Vagina (tissue), 2 donors: Measurements from ENCODE around the gene UCMA.

Experiments
- POLR2A ChIP-seq, 2 donors: fragments of 450-650 bp; IDR thresholded peaks; one replicate each; pipeline ENCODE4 v1.6.1; 2017; ENCODE audit warnings: antibody characterized with exemption in 2 of 2, mild to moderate bottlenecking in 2 of 2, moderate library complexity in 2 of 2
- POLR2AphosphoS5 ChIP-seq, 2 donors: sonication (generic); formaldehyde crosslinking; IDR thresholded peaks; one replicate each; pipeline ENCODE4 v1.9.0; 2017; ENCODE audit warnings: antibody characterized with exemption in 2 of 2, mild to moderate bottlenecking in 2 of 2, low read depth in 1 of 2; ENCODE audit not compliant: insufficient read depth in 1 of 2
- TF ChIP-seq, protein P1 (sequence below), 3 experiments: fragments of 450-650 bp in 2 of 3; fragments of 200-600 bp in 1 of 3; sonication (generic) in 1 of 3; IDR thresholded peaks; one replicate each; pipeline ENCODE4 v1.5.1; 2017 to 2019; ENCODE audit warnings: antibody characterized with exemption in 3 of 3, mild to moderate bottlenecking in 2 of 3, moderate library complexity in 2 of 3

DNA sequence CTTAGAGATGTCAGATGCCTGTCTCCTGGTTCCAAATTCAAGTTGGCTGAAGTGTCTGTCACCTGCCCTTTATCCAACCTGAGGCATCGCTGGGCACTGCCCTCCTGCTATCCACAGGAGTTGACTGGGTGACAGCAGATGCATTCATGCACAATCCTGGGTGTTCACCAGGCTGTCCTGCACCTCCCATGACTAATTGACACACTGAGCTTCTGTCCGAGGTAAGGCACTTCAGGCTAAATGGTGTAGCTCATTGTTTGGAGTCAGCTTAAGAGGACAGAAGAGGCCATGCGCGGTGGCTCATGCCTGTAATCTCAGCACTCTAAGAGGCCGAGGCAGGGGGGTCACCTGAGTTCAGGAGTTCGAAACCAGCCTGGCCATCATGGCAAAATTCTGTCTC lies 2.4 kb downstream of the UCMA start:
- TF ChIP-seq, protein P1, sequence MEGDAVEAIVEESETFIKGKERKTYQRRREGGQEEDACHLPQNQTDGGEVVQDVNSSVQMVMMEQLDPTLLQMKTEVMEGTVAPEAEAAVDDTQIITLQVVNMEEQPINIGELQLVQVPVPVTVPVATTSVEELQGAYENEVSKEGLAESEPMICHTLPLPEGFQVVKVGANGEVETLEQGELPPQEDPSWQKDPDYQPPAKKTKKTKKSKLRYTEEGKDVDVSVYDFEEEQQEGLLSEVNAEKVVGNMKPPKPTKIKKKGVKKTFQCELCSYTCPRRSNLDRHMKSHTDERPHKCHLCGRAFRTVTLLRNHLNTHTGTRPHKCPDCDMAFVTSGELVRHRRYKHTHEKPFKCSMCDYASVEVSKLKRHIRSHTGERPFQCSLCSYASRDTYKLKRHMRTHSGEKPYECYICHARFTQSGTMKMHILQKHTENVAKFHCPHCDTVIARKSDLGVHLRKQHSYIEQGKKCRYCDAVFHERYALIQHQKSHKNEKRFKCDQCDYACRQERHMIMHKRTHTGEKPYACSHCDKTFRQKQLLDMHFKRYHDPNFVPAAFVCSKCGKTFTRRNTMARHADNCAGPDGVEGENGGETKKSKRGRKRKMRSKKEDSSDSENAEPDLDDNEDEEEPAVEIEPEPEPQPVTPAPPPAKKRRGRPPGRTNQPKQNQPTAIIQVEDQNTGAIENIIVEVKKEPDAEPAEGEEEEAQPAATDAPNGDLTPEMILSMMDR (IDR thresholded peaks at IDR 0.05), result no peak
- TF ChIP-seq POLR2AphosphoS5 (IDR thresholded peaks at IDR 0.05; ENCODE audit: insufficient read depth in 1 of 2, low read depth in 1 of 2), result no peak
- TF ChIP-seq POLR2A (IDR thresholded peaks at IDR 0.05), result no peak
